ENCODE results near the gene BEND3.
"Not testable (repeated sequence)": the region's sequence is repeated elsewhere in the genome, so short reads cannot be mapped to it uniquely, and the experiment has no call there.

The BEND3 gene

DNA sequence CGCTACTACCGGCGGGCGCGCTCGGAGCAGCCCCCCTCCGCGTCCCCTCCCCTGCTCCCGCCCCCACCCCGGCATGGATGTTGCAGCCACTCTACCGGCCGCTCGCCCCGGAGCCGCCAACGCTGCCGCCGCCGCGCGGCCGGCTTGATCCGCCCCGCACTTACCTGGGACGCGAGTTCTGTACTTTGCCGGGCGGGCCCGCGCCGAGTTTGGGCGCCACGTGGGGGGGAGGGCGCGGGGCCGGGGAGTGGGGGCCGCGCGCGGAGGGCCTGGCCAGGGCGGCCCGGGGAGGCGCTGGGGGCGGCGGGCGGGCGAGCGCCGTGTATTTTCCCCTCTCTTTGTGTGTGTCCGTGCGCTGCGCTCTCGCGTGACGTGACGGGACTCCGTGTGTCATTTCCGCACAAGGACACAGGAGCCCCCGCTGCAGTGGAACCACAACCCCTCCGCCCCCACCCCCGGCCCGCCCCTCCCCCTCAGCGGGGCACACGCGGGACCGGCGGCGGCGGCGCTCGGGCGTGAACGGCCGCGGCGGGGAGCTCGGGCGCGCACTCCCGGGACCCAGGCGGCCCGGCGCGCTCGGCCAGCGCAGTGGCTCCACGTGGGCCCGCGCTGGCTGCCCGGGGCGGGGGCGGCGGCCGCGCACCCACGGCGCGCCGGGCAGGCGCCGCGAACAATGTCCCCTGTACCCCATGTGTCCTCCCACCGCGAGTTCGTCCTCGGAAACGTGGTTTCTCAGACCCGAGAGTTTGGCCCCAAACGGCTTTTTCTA, at the start of gene BEND3:
Gene BEND3 (minus strand): TSS at position 590 of the 769 bp plus-strand sequence. CDS start 16,230 bp downstream, outside the sequence.
- DNase-seq (ENCODE audit: low read depth) = peak; percentile 65

DNA sequence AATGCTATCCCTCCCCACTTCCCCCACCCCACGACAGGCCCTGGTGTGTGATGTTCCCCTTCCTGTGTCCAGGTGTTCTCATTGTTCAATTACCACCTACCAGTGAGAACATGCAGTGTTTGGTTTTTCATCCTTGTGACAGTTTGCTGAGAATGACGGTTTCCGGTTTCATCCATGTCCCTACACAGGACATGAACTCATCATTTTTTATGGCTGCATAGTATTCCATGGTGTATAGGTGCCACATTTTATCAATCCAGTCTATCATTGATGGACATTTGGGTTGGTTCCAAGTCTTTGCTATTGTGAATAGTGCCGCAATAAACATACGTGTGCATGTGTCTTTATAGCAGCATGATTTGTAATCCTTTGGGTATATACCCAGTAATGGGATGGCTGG, 49.0 kb upstream of the BEND3 start:
- DNase-seq (ENCODE audit: low read depth) = not testable (repeated sequence)

DNA sequence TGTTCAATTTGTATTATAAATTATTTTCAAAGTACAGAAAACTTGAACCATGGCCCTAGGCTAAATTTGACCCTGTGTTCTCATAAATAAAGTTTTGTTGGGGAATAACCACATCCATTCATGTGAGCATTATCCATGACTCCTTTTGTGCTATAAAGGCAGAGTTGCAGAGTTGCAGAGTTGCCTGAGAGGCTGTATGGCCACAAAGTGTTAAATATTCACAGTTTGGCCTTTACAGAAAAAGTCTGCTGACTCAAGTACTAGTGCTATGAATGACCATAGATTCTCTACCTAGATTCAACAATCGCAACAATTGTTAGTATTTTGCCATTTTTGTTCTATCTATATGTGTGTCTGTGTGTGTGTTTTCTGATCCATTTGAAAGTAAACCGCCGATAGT, 46.2 kb upstream of the BEND3 start:
- no peak for DNase-seq (ENCODE audit: low read depth)

DNA sequence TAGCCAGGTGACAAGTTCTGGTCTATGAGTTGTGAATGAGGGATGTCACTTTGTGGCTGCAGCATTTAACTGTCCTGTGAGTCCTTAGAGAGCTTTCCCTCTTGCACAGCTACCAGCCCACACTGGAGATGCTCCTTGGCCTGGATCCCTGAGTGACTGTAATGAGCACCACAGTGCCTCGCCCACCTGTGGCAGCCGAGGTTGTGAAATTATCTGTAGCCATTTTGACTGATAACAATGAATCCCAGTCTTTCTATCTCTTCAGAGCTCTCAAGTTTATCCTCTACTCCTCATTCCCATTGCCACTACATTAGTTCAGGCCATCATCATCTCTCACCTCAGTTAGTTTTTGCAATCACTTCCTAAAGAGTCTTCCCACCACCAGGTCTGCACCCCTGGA, 41.3 kb upstream of the BEND3 start:
- no peak for DNase-seq (ENCODE audit: low read depth)

DNA sequence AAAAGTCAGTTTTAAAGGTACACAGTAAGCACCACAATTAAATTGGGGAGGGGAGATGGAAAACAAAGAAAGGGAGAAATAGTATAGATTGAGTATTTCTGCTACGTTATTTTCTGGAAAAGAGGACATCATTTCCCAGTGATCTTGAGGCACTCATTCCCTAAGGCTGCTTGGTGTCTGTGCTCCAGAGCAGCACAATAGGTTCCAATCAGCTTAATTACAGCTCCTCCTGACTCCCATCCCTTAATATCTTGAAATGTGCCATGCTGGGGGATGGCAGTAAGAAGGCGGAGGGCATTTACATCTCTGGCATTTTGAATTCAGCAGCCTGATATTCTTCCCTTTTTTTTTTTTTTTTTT, 39.5 kb upstream of the BEND3 start:
- no peak for DNase-seq (ENCODE audit: low read depth)

- no peak for DNase-seq (ENCODE audit: low read depth)
Observed at GRCh38 chr6:107154131-107154800, 39.0 kb upstream of the BEND3 start.

GRCh38 chr6:107152638-107153430, 37.5 kb upstream of the BEND3 start:
- DNase-seq (ENCODE audit: low read depth) = no peak

GRCh38 chr6:107144666-107145065, 29.4 kb upstream of the BEND3 start:
- DNase-seq (ENCODE audit: low read depth) = no peak

- DNase-seq (ENCODE audit: low read depth) = no peak
Observed at GRCh38 chr6:107144014-107144413, 28.7 kb upstream of the BEND3 start.

GRCh38 chr6:107140581-107140980, 25.3 kb upstream of the BEND3 start:
- no peak for DNase-seq (ENCODE audit: low read depth)

GRCh38 chr6:107136324-107136723, 21.0 kb upstream of the BEND3 start:
- DNase-seq (ENCODE audit: low read depth) = not testable (repeated sequence)

DNA sequence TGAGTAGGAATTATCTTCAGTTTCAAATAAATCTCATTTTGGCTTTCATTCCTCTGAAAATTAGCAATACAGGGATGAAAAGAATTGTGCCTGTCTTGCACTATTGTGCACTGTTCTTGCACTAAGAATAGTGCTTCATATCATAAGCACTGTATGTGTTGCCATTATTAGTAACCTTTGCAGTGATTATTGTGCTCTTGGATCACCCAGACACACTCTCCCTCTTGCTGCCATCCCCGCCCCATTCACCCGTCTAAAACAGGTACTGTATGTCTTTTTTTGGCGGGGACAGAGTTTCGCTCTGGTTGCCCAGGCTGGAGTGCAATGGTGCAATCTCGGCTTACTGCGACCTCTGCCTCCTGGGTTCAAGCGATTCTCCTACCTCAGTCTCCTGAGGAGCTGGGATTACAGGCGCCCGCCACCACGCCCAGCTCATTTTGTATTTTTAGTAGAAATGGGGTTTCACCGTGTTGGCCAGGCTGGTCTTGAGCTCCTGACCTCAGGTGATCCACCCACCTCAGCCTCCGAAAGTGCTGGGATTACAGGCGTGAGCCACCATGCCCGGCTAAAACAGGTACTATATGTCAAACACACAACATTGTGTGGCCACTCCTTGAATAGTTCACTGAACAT, 19.8 kb upstream of the BEND3 start:
- DNase-seq (ENCODE audit: low read depth) = not testable (repeated sequence)

DNA sequence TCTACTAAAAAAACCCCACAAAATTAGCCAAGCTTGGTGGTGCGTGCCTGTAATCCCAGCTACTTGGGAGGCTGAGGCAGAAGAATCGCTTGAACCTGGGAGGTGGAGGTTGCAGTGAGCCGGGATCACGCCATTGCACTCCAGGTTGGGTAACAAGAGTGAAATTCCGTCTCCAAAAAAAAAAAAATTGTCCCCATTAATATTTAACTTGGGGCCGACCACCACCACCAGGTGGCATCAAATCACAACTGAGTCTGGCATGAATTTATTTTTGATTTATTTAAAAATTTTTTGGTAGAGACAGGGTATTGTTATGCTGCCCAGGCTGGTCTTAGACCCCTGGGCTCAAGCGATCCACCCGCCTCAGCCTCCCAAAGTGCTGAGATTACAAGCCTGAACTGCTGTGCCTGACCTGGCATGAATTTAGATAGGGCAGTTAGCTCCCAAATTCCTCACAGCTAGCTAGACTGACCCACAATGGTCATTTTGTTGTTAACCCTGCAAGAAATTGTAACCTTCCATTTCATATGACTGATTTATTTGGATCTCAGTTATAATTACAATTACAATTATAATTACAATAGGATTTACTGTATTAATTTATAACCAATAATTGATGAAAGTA, 17.1 kb upstream of the BEND3 start:
- DNase-seq (ENCODE audit: low read depth) = peak; percentile 6

DNA sequence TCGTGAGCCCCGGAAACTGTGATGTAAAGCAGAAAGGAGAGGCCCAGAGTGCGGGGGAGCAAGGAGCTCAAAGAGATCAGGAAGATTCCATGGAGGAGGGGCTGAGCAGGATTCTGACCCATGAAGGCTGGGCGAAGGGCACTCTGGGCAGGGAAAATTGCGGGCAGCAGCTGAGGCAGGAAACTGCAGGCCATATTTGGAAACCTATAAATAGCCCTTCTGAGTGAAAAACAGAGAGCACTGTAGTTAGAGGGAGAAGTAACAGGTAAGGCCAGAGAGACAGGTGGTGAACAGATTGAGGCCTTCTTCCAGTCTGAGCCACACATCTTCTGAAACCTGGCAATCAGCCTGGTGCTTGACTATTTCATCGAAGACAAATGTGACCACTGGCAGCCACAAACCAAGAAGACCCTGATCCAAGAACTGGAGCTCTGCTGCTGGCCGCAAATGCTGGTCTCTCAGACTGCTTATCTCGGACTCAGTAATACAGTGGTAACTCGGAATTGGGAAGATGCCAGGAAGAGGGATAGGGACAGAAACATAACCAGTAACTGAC, 14.1 kb upstream of the BEND3 start:
- no peak for DNase-seq (ENCODE audit: low read depth)

- no peak for DNase-seq (ENCODE audit: low read depth)
Observed at GRCh38 chr6:107128577-107128976, 13.3 kb upstream of the BEND3 start.

DNA sequence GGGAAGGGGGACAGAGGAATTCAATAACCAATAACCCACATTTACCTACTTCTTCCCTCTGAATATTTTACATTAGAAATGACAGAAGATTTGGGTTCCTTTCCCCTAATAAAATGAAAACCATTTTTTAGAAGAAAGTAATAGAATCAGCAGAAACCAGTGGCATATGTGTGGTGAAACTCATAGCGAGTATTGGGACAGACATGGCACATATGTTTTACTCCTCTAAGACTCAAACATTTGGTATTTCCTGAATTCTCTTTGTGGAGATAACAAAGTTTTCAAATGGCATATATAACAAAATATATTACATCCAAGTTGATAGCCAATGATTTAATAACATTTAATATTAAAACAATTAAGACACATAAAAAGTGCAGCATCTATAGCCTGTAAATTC, 12.9 kb upstream of the BEND3 start:
- no peak for DNase-seq (ENCODE audit: low read depth)

GRCh38 chr6:107125771-107126170, 10.5 kb upstream of the BEND3 start:
- no peak for DNase-seq (ENCODE audit: low read depth)

DNA sequence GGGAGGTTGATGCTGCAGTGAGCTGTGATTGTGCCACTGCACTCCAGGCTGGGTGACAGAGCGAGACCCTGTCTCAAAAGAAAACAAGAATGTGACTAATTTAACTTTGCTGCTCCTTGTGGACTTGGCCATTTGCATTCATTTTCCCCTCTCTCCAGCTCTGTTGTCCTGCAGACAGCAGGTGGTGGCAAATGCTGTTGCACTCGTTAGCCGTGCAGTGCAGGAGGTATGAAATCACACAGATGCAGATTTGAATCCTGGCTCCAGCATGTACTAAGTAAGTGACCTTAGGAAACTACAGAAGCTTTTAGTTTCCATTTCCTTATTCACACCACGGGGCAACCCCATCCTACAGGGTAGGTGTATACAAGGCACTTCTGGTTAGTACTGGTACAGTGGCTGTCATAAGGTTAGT, 9.6 kb upstream of the BEND3 start:
- no peak for DNase-seq (ENCODE audit: low read depth)

DNA sequence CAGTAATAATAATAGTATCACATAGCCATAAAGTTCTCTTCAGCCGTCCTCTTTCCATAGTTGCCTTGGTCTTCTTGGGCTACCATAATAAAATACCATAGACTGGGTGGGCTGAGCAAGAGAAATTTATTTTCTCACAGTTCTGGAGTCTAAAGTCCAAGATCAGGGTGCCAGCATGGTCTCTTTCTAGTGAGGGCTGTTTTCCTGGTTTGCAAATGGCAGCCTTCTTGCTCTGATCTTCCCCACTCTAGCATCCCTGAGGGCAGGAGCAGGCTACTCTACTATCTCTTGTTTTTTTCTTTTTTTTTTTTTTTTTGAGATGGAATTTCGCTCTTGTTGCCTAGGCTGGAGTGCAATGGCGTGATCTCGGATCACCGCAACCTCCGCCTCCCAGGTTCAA, 8.2 kb upstream of the BEND3 start:
- DNase-seq (ENCODE audit: low read depth) = no peak

- DNase-seq (ENCODE audit: low read depth) = no peak
Observed at GRCh38 chr6:107122748-107123147, 7.4 kb upstream of the BEND3 start.

GRCh38 chr6:107121964-107122495, 6.7 kb upstream of the BEND3 start:
- no peak for DNase-seq (ENCODE audit: low read depth)
